Left cardiac atrium (tissue), 4 donors: ENCODE measurements around the gene TTC28. TPM values are rescaled to one million over a fixed set of nuclear protein-coding genes. Genes with fewer than 3 reads are reported as not detected.
A peak's percentile ranks its signal among the peaks of the same experiment; 100 is the strongest.

Source experiments
- ATAC-seq, 2 donors: fragments of 200-7000 bp; cut with Tn5 transposase; one replicate each; pipeline ENCODE4 v1.9.1; 2020; ENCODE audit warnings: mild to moderate bottlenecking in 2 of 2, moderate library complexity in 2 of 2
- DNase-seq: peaks from one replicate; pipeline ENCODE4 v3.0.0-alpha.2; 2020
- intact Hi-C, 2 donors: fragments of 100-400 bp; cut with DNase I; formaldehyde crosslinking; loops; one replicate each; pipeline versions ENCODE4 v1.14.1 to v1.15.1; 2022 to 2023
- total RNA-seq, 2 donors: library from RNA; stranded (reverse); fragmentation: NEBNext Ultra II Directional; extraction: Animal tissue kit (Norgen Biotek cat#: 25700); gene quantifications; one replicate each; pipeline ENCODE4 v1.2.1, GENCODE V29; 2021
- donor health status: DM: no; HTN: yes; CAD: no.
- donor health status: DM: no; HTN: yes; CAD: no; lungs with severe emphysema.
- donor health status: DM: yes; HTN: yes; CAD: no.
- donor health status: Dilated cardiomyopathy.

Gene TTC28
- total RNA-seq, 2 donors from 2014 or later = 15.0 to 18.2 TPM

DNA sequence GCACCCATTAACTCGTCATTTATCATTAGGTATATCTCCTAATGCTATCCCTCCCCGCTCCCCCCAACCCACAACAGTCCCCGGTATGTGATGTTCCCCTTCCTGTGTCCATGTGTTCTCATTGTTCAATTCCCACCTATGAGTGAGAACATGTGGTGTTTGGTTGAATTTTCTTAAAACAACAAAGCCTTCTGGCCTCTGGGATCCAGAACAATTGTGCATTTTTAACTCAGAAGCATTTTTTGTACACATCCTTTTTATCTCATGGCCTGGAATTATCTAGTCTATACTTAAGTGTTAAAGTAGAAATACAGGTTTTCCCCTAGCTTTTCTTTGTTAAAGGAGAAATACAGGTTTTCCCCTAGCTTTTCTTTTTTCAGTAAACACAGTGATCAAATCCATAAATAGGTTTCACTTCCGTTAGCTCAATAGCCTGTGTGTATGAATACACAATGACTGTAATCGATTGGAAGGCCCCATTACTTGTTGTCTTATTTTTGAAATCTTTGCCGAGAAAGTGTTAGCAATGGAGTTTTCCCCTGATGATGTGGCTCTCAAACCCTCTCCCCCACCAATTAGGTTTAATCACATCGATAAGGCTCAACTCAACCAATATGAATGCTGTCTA, 635.0 kb downstream of the TTC28 start:
- DNase-seq (no peak), ATAC-seq (no peak)
- intact Hi-C loops = no loop called here

DNA sequence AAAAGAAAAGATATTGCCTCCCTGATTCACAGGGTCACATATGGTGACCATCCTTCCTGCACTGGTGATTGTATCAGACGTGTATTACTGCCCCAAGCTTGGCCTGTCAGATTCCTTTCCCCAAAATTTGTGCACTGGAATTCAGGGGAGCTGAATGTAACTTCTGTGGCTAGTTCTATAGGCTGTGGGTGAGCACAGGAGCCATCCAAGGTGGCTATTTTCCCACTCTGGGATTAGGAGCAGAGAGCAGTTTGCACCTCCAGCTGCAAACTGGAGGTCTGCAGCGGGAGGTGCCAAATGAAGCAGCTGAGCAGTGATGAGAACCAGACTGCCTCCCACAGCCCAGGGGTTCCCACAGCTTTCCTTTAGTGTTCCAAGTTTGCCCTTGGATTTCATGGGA, 636.4 kb downstream of the TTC28 start:
- intact Hi-C loops = no loop called here
- peak; percentile 42 to 44 for ATAC-seq
- no peak for DNase-seq

DNA sequence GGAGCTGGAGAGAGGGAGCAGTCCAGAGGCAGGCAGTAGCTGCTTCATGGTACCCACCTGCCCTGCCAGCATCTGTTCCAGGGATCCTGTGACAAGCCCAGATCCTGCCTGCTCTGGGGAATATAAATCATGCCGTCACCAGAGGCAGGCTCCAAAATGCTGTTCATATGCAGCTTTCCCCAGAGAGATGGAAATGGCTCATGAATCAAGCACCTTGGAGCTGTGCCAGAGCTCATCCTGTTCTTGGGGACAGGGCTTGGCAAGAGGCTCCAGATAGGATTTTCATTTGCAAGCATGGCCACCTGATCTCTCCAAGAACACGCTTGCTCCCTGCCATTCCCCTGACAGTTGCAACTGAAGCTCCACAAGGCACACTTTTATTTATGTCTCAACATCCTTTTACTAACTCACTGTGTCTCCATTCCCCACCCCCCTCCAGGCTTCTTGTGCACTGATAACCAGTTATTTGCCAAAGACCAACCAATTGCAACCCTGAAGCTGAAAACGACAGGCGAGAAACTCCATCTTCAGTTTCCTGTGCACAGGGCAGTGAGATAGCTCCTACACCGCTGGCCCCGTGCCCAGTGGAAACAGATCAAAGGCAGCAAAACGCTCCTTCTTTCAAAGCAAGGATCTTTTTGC, 644.8 kb downstream of the TTC28 start:
- peak; percentile 88 to 89 for ATAC-seq
- intact Hi-C loops = no loop called here

DNA sequence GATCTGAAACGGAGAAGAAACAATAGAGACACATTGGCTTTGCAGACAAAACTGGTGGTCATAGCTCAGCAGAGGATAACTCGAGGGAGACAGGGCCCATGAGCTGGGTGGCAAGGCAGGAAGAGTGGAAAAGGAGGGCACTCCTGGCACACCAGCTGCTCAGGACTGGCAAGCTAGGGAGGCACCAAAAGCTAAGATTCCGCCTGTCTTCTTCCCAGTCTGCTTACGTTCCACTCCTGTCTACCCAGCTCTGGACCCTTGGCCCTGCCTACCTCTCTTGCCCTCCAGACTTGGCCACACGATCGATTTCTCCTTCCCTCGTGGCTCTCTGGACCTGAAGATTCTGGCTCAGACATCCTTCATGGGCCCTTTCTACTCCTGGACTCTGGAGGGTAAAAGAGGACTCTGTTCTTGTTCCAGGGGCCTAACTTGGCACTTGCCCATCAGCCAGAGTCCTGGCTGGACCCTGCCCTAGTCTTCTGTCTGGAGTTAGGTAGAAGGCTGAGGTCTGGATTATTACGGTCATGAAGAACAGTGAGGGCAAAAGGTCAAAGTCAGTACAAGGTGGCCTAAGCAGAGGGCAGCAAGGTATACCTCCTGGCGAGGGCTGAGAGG, 645.4 kb downstream of the TTC28 start:
- no peak for ATAC-seq
- DNase-seq = no peak
- intact Hi-C loops = no loop called here

More for the DNA sequence above, 644.8 kb downstream of the TTC28 start:
- DNase-seq = peak; percentile 90

DNA sequence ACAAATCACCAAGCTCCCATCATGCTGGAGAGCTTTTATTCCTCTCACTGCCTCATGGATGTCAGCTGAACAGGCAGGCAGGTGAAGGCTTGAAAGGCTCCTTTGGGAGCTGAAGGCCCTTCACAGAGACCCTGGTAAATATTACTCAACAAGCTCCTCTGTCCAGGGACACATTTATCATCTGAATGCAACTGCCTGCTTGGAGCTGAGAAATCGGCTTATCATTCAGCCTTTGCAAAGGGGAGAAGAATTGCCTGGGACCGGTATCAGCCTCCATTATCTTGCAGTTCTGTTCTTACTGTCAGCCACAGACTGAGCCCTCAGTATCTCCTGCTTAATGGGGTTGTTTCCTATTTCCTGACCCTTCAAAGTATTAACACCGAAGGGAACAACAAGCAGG, 646.8 kb downstream of the TTC28 start:
- DNase-seq (no peak), ATAC-seq (no peak)
- intact Hi-C loops = no loop called here

DNA sequence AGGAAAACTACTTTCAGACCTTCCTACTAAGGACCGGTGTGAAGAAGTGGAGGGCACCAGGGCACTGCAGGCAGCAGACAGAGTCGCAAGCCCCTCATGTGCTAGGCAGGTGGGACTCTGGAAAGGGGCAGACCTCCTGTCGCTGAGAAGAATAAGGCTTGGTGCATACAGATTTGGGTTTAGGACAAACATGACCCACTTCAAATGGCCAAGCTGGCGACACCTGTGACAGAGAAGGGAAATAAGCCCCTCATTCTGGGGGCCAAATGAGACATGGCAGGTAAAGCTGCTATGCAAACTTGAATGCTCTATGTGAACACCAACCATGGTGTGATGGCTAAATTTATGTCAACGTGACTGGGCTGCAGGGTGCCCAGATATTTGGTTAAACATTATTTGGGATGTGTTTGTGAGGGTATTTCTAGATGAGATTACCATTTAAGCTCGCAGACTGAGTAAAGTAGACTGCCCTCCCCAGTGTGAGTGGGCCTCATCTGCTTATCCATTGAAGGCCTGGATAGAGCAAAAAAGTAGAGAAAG, 648.2 kb downstream of the TTC28 start:
- intact Hi-C loops = no loop called here
- no peak for ATAC-seq
- no peak for DNase-seq

DNA sequence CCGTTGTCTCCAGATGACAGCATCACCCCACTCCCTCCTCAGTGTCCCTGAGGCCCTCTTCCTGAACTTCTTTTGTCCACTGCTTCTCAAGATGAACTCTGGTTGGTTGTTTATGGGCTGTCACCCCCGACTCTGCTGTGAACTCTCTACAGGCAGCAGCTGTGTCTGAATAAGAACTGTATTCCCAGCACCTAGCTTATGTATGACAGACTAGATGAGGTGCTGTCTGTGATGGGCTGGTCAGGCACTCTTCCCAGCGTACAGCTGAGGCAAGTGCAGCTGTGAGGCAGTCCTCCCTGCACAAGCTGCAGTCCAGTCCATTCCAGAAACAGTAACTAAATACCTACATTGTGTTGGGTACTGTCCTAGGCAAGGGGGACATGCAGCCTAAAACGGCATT, 649.2 kb downstream of the TTC28 start:
- no peak for ATAC-seq
- intact Hi-C loops = no loop called here
- DNase-seq = no peak

DNA sequence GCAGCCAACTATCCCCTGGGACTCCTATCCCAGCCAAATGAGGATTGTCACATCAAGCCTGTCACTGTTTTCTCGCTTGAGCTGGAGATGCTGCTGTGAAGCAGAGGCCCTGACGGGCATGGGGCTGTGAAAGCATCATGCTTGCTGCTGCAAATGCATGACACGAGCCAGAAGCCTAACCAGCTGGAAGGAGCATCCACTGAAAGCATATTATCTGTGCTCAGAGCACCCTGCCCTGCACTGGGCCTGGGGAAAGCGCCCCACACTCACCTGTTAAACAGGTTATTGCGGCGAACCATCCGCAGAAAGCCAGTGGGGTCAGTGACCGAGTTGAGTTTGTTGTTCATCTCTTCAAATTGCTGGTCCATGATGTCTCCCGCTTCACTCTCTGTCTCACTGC, 649.7 kb downstream of the TTC28 start:
- intact Hi-C loops = loop anchor here (10.0 kb wide), 2 partner anchors 565 to 805 kb away; no protein-coding TSS in a partner anchor
- DNase-seq = no peak

DNA sequence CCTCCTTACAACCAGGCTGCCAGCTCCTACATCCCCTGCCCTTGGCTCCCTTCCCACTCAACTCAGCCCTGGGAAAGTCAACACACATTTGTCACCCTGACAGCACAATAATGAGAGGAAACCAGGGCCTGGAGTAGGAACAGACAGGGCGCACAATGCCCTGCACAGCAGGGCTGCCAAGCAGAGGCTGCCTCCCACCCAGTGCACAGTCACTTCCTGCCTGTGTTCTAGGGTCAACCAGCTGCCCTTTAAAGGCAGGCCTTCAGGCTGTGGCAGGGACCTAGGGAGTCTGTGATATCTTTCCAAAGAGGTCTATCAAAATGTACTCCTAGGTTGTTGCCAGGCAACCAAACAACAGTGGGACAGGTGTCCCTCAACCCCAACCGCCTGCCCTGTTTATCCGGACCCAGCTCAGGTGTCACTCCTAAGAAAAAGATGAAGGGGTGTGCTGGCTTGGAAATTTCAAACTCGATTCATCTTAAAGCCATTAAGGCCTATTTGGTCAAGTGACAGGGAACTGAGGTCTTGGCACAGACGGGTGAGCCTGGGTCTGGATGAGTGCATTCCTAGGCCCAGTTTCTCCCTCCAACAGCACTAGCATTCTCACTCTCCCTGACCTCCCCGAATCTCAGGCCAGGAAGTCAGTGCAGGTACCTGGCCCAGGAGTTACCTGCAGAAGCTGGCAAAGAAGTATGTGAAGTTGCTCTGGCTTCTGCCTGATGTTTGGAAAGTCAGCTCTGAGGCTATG, 650.3 kb downstream of the TTC28 start:
- ATAC-seq (peak; percentile 58 to 84), DNase-seq (peak; percentile 78)
- intact Hi-C loops = loop anchor here (10.0 kb wide), 2 partner anchors 565 to 805 kb away; no protein-coding TSS in a partner anchor

More for the DNA sequence above, 649.7 kb downstream of the TTC28 start:
- ATAC-seq = no peak

DNA sequence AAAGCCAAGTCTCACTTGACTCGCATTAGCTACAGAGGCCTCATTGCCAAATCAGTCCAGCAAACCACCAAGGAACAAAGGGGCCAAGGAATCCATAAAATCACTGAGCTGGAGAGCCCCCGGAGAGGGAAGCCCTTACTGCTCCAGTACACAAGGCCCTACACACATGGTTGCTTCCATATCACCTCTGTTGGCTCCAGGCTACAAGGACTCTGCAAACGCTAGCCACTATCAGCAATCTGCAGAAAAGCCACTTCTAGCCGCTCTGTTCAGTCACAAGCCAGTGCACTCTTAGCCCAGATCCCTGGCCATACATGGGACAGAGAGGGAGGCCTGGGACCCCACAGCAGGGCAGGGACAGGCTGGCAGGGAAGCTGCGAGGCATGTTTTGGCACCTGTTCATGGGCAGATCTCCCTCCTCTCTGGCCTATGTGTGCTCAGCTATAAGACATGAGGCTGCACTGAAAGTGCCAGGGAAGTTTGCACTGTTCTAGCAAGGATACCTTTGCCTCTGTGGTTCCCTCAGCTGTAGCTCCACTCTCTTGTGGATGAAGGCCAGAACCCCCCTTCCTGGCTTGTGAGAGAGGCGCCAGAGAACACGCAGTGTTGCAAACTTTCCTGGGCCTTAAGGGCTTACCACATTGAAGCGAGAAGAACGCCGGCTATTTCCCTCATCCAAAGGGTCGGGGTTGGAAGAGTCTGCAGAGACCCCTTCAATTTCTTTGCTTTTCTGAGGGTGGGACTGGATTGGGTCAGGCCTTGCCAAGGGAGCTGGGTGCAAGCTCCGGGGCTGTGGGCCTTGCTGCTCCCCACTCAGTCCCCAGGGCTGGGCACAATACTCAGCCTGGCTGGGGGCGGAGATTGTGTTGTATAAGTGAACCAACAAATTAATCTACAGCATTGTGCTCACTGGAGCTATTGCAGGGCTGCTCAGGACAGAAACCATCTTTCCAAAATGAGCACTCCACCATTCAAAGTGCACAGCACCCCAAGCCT, 651.9 kb downstream of the TTC28 start:
- intact Hi-C loops = loop anchor here (10.0 kb wide), 2 partner anchors 567 to 807 kb away; no protein-coding TSS in a partner anchor
- peak in 1 of 2 donors; percentile 56 for ATAC-seq
- DNase-seq = peak; percentile 53

DNA sequence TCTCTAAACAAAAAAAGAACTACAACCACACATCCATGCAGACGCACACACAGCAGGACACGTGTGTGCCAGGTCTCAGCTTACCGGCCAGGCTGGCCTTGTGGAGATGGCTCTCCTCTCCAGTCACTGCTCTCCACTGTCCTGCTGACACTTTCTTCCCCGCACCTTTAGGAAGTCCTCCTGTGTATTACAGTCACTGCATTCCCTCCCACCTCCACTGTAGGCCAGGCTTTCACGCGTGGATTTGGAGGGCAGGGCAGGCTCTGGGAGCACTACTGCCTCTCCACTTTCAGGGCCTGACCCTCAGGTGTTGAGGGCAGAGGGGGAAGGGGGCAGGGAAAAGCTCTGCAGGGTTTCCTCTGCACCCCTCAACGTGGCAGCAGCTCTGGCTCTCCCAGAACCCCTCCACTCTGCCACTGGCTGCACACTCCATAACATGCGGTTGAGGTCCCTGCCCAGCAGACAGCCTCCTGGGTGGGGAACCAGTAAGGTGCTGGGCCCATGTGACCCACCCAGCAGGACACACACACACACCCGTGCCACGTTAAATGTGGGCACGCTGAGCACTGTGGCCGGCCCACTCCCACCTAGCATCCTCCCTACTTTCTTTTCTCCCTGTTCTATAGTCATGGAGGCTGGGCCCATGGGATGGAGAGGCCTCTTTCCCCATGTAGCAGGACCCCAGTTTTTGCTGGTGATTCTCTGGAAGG, 653.6 kb downstream of the TTC28 start:
- no peak for DNase-seq
- no peak for ATAC-seq
- intact Hi-C loops = loop anchor here (10.0 kb wide), 2 partner anchors 569 to 809 kb away; no protein-coding TSS in a partner anchor

DNA sequence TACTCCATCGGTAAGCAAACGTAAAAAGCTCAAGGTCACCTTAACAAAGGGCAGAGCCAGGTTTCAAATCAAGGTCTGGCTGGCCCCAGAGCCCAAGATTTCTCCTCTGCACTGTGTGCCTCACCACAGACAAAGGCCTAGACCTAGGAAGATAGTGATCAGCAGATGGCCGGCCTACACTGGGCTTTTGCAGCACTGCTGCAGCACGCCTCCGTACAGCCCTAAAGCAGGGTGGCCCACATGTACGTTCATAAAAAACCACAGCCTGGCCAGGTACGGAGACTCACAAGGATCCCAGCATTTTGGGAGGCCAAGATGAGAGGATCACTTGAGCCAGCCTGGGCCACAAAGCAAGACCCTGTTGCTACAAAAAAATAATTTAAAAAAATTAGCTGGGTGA, 654.3 kb downstream of the TTC28 start:
- intact Hi-C loops = loop anchor here (10.0 kb wide), 2 partner anchors 569 to 809 kb away; no protein-coding TSS in a partner anchor
- ATAC-seq = no peak
- no peak for DNase-seq

DNA sequence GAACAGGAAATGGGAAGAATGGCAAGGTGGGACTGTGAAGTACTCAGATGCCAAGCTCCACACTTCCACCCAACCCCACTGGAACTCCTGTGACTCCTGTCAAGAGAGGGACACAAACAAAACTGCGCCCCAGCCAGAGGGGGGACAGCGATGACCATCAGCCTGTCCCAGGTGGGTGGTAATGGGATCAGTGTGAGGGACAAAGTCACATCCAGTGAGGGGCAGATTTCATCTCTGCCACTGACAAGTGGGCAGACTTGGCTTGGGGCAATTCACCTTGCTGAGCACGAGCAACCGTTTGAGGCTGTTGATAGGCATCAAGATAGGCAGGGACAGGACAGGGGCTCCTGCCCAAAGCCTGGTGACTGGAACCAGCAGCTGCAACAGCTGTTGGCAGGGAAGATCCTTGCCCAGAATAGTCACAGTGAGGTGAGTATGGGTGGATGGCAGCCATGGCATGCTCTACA, 655.2 kb downstream of the TTC28 start:
- DNase-seq = no peak
- intact Hi-C loops = loop anchor here (10.0 kb wide), 2 partner anchors 570 to 810 kb away; no protein-coding TSS in a partner anchor
- peak in 1 of 2 donors; percentile 24 for ATAC-seq

DNA sequence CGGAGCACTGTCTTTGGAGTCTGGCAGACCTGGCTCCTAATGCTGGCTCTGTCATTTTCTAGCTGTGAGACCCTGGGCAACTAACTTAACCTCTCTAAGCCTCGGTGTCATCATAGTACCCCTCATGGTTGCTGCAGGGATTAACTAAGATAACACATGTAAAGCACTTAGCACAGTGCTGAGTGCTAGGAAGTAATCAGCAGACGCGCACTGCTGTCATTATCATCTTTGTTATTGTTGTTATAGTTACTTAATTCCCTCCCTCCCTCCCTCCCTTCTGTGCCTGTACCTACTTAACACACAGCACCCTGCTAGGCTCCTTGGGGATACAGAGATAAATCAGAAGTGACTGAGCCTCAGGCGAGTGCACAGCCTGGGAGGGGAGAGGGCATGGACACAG, 655.9 kb downstream of the TTC28 start:
- DNase-seq = no peak
- peak in 1 of 2 donors; percentile 53 for ATAC-seq
- intact Hi-C loops = loop anchor here (10.0 kb wide), 2 partner anchors 571 to 811 kb away; no protein-coding TSS in a partner anchor

DNA sequence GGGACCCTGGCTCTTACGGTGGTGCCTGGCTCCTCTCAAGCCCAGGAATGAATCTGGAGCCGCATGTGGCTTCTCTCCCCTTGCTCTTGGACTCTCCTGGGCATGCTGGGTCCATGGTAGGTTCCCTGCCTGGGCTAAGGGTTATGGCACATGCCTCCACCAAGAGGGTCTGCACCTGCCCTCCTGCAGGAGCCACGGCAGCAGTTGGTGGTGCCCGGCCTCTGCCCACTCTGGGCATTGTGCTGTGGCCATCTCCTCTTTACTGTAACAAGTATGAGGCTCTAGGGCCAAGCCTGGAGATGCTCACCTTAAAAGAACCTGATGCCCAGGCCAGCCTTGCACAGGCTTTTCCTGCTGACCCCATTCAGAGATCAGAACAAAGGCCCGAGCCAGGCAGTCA, 656.6 kb downstream of the TTC28 start:
- intact Hi-C loops = loop anchor here (10.0 kb wide), 2 partner anchors 572 to 812 kb away; no protein-coding TSS in a partner anchor
- ATAC-seq (no peak), DNase-seq (no peak)

DNA sequence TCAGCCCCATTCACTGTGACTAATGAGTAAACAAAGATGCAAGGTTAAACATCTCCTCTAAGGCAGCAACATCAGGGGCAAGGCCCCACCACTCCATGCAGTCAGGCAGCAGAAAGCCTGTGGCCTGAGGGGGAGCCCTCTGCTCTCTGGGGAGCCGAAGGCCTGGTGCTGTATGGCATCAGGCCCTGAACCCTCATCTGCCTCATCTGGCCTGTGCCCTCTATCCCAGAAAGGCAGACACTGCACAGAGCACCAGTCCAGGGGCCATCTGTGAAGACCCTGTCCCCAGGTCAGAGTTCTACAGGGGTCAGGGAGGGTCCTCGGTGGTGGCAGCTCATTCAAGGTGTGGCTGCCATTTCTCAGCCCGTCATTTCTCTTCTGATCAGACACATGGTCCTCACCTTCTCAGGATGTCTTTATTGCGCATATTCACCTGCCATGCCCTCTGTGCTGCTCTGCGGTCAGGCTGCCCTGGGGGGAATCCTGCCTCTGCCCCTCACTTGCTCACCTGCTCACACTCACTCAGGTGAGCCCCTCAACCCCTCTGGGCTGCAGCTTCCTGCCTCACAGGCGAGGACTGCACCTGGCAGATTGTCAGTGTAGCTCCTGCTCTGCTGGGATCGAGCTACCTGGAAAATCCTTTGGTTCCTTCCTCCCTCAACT, 657.5 kb downstream of the TTC28 start:
- DNase-seq = no peak
- intact Hi-C loops = loop anchor here (2.0 to 10.0 kb wide), 3 partner anchors 573 to 813 kb away; no protein-coding TSS in a partner anchor
- no peak for ATAC-seq
